ENCODE results near the gene EFNA4.

Gene EFNA4

DNA sequence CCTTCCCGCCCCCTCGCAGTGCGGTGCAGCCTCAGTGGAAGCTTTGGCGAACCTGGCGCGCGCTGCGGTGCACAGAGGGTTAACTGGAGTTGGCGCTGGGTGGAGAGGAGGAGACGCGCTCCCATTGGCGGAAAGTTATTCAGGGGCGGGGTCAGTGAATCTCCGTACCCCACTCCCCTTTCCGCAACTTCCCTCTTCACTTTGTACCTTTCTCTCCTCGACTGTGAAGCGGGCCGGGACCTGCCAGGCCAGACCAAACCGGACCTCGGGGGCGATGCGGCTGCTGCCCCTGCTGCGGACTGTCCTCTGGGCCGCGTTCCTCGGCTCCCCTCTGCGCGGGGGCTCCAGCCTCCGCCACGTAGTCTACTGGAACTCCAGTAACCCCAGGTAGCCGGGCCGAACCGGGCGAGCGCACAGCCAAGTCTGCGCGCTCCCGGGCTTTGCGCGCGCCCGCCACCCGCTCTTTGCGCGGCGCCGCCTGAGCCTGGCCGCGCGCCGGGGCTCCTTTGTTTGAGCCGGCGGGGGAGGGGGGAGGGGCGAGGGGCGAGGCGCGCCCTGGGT lies at the start of gene EFNA4:
TSS of gene EFNA4 (plus strand) at position 191 of the 561 bp plus-strand sequence. CDS start at position 275, 84 bp downstream.
- in situ Hi-C loops (cut with HindIII; ENCODE audit: low sequenced_read_pairs), result loop anchor here (5.0 kb wide), 1 partner anchor 41 kb away; no protein-coding TSS in a partner anchor

GRCh38 chr1:155014709-155015508 lies 48.6 kb upstream of the EFNA4 start:
- in situ Hi-C loops (cut with HindIII; ENCODE audit: low sequenced_read_pairs), result loop anchor here (5.0 to 10.0 kb wide), 3 partner anchors 58 to 140 kb away; partner anchors contain the start of genes KCNN3 and PBXIP1

DNA sequence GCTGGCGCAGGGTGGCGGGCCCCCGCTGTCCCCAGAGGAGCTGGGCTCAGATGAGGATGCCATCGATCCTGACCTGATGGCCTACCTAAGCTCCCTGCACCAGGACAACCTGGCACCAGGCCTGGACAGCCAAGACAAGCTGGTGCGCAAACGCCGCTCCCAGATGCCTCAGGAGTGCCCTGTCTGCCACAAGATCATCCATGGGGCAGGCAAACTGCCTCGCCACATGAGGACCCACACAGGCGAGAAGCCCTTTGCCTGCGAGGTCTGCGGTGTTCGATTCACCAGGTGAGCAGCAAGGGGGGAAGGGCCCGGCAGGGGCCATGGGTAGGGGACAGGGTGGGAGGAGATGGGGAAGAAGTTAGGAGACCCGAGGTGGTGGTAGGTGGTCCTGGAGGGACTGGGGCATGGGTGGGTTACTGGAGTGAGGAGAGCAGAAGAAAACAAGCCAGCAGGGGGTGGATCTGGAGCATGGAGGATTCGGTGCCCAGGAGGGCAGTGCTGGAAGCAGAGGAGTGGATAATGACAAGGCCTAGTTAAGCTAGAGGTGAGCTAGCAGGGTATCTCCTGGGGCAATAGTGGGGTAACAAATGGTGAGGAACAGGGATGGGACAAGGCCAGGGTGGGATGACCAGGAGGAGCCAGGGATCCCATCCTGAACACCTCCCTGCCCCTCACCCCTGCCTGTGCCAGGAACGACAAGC lies 47.9 kb upstream of the EFNA4 start:
- in situ Hi-C loops (cut with HindIII; ENCODE audit: low sequenced_read_pairs), result loop anchor here (10.0 kb wide), 2 partner anchors 101 to 141 kb away; partner anchors contain the start of gene KCNN3

DNA sequence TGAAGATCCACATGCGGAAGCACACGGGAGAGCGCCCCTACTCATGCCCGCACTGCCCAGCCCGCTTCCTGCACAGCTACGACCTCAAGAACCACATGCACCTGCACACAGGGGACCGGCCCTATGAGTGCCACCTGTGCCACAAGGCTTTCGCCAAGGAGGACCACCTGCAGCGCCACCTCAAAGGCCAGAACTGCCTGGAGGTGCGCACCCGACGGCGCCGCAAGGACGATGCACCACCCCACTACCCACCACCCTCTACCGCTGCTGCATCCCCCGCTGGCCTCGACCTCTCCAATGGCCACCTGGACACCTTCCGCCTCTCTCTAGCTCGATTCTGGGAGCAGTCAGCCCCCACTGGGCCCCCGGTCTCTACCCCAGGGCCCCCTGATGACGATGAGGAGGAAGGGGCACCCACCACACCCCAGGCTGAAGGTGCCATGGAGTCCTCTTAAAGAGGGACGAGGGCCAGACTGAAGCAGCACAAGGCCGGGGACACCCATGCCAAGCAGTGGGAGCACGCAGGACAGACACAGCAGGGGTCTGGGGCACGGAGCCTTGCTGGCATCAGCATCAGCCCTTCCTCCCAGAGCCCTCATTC lies 47.2 kb upstream of the EFNA4 start:
- in situ Hi-C loops (cut with HindIII; ENCODE audit: low sequenced_read_pairs), result loop anchor here (10.0 kb wide), 2 partner anchors 102 to 142 kb away; partner anchors contain the start of gene KCNN3

DNA sequence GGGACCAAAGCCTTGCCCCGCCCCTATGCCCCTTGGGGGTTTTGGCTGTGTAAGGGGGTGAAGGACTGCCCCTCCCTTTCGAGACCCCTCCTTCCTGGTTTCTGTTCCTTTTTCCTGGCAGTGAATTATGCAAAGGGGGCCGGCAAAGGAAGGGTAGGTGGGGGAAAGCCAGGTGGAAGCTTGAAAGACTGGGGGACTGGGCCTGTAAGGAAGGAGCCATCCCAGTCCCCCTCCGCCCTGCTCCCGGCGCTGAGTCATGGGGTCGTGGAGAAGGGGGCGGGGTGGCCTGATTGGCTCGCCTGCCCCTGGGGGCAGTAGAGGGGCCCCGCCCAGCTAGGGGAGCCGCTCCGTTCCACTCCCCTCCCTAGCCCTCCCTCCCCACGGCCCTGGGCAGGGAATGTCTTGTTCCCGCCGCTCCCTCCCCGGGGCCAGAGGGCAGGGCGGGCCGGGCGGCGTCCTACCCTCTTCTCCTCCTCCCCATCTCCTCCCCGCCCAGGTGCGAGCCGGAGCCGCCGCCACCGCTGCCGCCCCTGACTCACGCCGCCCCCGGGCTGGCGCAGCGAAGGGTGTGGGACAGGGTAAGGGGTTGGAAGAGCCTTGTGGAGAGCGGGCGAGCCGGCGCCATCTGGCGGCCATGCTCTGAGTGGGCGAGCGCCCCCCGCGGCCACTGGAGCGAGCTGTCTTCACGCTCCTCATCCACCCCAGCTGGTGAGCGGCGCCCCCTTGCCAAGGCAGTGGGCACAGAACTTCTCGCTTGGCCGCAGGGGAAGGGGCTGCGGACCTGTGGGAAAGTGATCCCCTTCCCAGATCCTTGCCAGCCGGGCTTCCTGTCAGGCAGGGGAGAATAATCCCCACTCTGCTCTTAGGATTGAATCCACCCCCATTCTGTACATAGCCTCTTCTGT lies 46.2 kb upstream of the EFNA4 start:
- in situ Hi-C loops (cut with HindIII; ENCODE audit: low sequenced_read_pairs), result loop anchor here (10.0 kb wide), 2 partner anchors 102 to 142 kb away; partner anchors contain the start of gene KCNN3

DNA sequence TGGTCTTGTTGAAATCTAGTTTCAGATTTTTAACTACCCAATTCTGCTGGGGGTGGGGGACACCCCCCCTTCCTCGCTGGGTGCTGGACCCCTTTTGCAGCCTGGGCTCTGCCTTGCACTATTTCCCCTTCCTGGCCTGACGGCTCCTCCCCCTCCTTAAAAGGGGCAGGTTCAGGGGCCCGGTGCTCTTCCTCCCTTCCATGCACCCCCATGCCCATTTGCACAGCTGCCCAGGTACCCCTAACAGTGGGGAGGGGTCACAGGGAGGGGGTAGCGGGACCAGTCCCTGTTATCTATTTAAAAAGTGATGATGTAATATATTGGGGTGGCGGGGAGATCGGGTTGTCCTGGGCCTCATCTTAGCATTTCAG lies 45.6 kb upstream of the EFNA4 start:
- in situ Hi-C loops (cut with HindIII; ENCODE audit: low sequenced_read_pairs), result loop anchor here (10.0 kb wide), 2 partner anchors 103 to 143 kb away; partner anchors contain the start of gene KCNN3

GRCh38 chr1:155018617-155019348 lies 44.8 kb upstream of the EFNA4 start:
- in situ Hi-C loops (cut with HindIII; ENCODE audit: low sequenced_read_pairs), result loop anchor here (10.0 kb wide), 2 partner anchors 104 to 144 kb away; partner anchors contain the start of gene KCNN3

DNA sequence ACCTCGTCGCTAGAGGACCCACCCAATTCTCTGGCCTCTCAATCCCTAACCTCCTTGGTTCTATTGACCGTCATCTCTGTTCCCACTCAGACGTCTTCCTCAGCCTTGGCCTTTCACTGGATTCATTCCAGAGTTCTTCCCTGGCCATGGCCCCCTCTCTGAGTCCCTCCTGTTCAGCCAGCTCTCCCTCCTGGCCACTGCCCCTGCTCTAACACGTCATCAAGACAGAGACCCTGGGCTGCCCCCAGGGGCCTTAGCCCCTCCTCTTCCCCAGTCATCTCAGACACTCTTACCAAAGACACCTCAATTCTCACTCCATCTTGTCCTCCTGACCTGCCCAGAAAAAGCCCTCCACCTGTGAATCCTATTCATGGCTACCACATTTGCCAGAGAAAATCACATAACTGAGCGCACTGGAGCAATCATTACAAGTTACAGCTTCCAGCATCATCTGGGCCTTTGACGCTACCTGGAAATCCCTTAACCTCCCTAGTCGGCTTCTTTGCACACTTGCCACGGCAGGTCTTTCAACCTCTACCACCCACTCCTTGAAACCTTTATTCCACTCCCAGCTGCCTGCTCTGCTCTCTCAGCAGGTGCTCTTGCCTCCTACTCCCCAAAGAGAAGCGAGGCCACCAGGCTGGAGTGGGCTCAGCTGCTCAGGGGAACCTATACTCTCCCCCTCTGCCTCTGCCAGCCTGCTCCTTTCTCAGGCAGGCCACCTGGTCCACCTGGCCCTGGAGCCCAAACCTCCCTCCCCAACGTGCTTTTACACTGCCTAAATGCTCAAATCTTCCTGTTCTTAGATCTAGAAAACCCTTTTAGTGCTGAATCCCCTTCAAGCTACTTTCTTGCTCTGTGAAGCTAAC lies 43.9 kb upstream of the EFNA4 start:
- in situ Hi-C loops (cut with HindIII; ENCODE audit: low sequenced_read_pairs), result loop anchor here (5.0 to 10.0 kb wide), 3 partner anchors 43 to 145 kb away; partner anchors contain the start of genes EFNA4 and KCNN3

DNA sequence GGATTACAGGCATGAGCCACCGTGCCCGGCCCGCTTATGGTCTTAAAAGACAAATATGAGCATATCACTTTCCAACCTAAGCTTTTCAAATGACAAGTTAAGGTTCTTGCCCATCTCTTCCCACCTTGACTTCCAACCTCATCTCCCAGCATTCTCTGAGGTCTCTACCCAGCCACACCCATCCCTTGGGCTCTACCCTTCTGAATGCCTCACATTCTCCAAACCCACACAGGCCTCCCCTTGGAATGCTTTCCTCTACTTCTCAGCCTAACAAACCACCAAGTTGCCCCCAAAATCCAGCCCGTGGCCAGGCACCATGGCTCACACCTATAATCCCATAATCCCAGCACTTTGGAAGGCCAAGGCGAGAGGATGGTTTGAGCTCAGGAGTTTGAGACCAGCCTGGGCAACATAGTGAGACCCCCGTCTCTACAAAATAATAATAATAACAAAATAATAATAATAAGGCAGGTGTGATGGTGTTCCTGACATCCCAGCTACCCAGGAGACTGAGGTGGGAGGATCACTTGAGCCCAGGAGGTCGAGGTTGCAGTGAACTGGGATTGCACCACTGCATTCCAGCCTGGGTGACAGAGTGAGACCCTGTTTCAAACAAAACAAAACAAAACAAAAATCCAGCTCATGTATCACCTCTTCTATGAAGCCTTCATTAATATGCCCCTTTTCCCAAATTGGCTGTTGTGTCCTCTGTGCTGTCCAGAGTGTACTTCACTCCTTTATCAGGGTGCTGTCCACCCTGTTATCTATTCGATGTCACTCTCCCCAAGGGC lies 41.2 kb upstream of the EFNA4 start:
- in situ Hi-C loops (cut with HindIII; ENCODE audit: low sequenced_read_pairs), result loop anchor here (5.0 kb wide), 1 partner anchor 40 kb away; the partner anchor contains the start of gene EFNA4

DNA sequence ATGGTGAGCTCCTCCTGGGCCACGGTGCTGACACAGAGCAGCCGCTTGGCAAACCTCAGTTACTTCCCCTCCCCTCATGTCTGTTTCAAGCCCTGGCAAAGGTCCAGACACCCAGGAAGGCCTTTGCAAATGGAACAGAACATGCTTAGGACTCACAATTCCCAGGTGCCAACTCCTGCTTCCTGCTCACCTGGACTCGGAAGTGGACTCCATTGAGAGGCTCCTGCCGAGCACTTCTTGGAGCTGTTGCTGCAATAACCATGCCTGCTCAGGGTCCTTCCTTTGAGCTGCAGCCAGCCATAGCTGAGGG lies 40.7 kb upstream of the EFNA4 start:
- in situ Hi-C loops (cut with HindIII; ENCODE audit: low sequenced_read_pairs), result loop anchor here (5.0 kb wide), 1 partner anchor 39 kb away; the partner anchor contains the start of gene EFNA4

- in situ Hi-C loops (cut with HindIII; ENCODE audit: low sequenced_read_pairs), result loop anchor here (5.0 kb wide), 1 partner anchor 39 kb away; the partner anchor contains the start of gene EFNA4
Measured at GRCh38 chr1:155023627-155024026, 39.9 kb upstream of the EFNA4 start.

- in situ Hi-C loops (cut with HindIII; ENCODE audit: low sequenced_read_pairs), result loop anchor here (5.0 kb wide), 1 partner anchor 38 kb away; the partner anchor contains the start of gene EFNA4
Measured at GRCh38 chr1:155024315-155024714, 39.2 kb upstream of the EFNA4 start.

- in situ Hi-C loops (cut with HindIII; ENCODE audit: low sequenced_read_pairs), result no loop called here
Measured at GRCh38 chr1:155026154-155026553, 37.4 kb upstream of the EFNA4 start.

GRCh38 chr1:155026588-155026987 lies 37.0 kb upstream of the EFNA4 start:
- in situ Hi-C loops (cut with HindIII; ENCODE audit: low sequenced_read_pairs), result no loop called here

GRCh38 chr1:155029513-155030242 lies 33.9 kb upstream of the EFNA4 start:
- in situ Hi-C loops (cut with HindIII; ENCODE audit: low sequenced_read_pairs), result no loop called here

- in situ Hi-C loops (cut with HindIII; ENCODE audit: low sequenced_read_pairs), result no loop called here
Measured at GRCh38 chr1:155030243-155030795, 33.2 kb upstream of the EFNA4 start.

Measured in endothelial cell of hepatic sinusoid (primary cell).